ENCODE measurements around the gene STYXL2. TPM values are rescaled to one million over a fixed set of nuclear protein-coding genes. Genes with fewer than 3 reads are reported as not detected.

Gene STYXL2
- total RNA-seq, 1 donor from 2014 or later = not detected

GRCh38 chr1:167056529-167057231 is 37.2 kb upstream of the STYXL2 start:
- TF ChIP-seq CTCF (conservative IDR thresholded peaks at IDR 0.05) = no peak

GRCh38 chr1:167057241-167057688 is 36.6 kb upstream of the STYXL2 start:
- DNase-seq (ENCODE audit: extremely low spot score, unreplicated experiment) = no peak
- no peaks in the 10 kb centered on the region for H3K36me3 Mint-ChIP-seq
- H3K9me3 Mint-ChIP-seq = no peaks in the 10 kb centered on the region
- H3K4me3 Mint-ChIP-seq = no peak overlapping the region
- H3K27ac Mint-ChIP-seq = no peak overlapping the region
- peak; percentile 73 for TF ChIP-seq CTCF (conservative IDR thresholded peaks at IDR 0.05)
- peaks cover 12% of the 10 kb centered on the region for H3K27me3 Mint-ChIP-seq
- H3K4me1 Mint-ChIP-seq (ENCODE audit: unreplicated experiment) = peaks cover 11% of the 10 kb centered on the region

More at GRCh38 chr1:167056529-167057231, 37.2 kb upstream of the STYXL2 start:
- Mint-ChIP-seq H3K27ac (no peak overlapping the region), H3K27me3 (peaks cover 12% of the 10 kb centered on the region), H3K4me1 (ENCODE audit: unreplicated experiment) (peaks cover 11% of the 10 kb centered on the region), H3K36me3 (no peaks in the 10 kb centered on the region), H3K9me3 (no peaks in the 10 kb centered on the region), H3K4me3 (no peak overlapping the region)
- no peak for DNase-seq (ENCODE audit: extremely low spot score, unreplicated experiment)

- Mint-ChIP-seq H3K4me1 (ENCODE audit: unreplicated experiment) (peaks cover 11% of the 10 kb centered on the region), H3K4me3 (peak overlapping the region; percentile 67), H3K9me3 (no peaks in the 10 kb centered on the region), H3K27me3 (peaks cover 9% of the 10 kb centered on the region), H3K27ac (peak overlapping the region; percentile 72), H3K36me3 (no peaks in the 10 kb centered on the region)
- TF ChIP-seq CTCF (conservative IDR thresholded peaks at IDR 0.05) = peak; percentile 97
- no peak for DNase-seq (ENCODE audit: extremely low spot score, unreplicated experiment)
These were observed 34.6 kb upstream of the STYXL2 start for GRCh38 chr1:167059045-167059808.

GRCh38 chr1:167059809-167060107 is 34.1 kb upstream of the STYXL2 start:
- TF ChIP-seq CTCF (conservative IDR thresholded peaks at IDR 0.05) = no peak
- peaks cover 12% of the 10 kb centered on the region for H3K27me3 Mint-ChIP-seq
- no peaks in the 10 kb centered on the region for H3K9me3 Mint-ChIP-seq
- no peak for DNase-seq (ENCODE audit: extremely low spot score, unreplicated experiment)
- peaks cover 11% of the 10 kb centered on the region for H3K4me1 Mint-ChIP-seq (ENCODE audit: unreplicated experiment)
- H3K36me3 Mint-ChIP-seq = no peaks in the 10 kb centered on the region
- H3K27ac Mint-ChIP-seq = no peak overlapping the region
- no peak overlapping the region for H3K4me3 Mint-ChIP-seq

GRCh38 chr1:167060141-167061072 is 33.5 kb upstream of the STYXL2 start:
- no peak overlapping the region for H3K27ac Mint-ChIP-seq

More at GRCh38 chr1:167060141-167061072, 33.5 kb upstream of the STYXL2 start:
- Mint-ChIP-seq H3K9me3 (no peaks in the 10 kb centered on the region), H3K27me3 (peaks cover 12% of the 10 kb centered on the region), H3K36me3 (no peaks in the 10 kb centered on the region), H3K4me1 (ENCODE audit: unreplicated experiment) (peaks cover 11% of the 10 kb centered on the region), H3K4me3 (no peak overlapping the region)
- peak; percentile 54 for TF ChIP-seq CTCF (conservative IDR thresholded peaks at IDR 0.05)
- DNase-seq (ENCODE audit: extremely low spot score, unreplicated experiment) = no peak

Measured in type B pancreatic cell (in vitro differentiated cells).